Measurements from ENCODE around the gene MUSTN1.

DNA sequence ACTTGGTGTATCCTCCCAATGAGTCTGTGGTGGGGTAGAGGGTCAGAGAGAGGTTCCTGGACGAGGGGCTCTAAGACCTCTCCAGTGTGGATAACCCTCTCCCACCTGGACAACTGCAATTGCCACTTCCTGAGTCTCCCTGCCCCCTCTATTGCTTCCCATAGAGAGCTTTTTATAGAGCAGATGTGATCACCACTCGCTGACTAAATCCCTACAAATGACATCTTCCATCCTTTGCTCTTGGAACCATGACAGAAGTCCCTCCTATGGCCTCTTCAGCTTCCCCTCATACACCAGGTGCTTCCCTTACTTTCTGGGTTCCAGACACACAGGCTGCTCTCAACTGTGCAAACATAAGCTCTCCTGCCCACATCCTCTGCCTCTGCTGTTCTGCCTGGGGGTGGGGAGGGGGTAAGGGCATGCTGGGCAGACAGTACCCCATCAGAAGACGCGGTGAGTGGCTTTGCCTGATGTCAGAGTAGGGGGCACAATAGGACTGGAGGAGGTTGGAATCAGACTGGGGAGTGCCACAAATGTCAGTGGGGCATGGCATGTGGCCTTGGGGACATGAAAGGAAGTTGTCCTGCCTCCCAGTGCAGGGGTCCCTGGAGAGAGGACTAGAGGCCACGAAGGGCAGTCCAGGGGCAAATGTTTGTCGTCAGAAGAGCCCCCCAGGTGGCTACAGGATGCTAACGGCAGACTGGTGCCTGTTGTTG is 25.0 kb downstream of the MUSTN1 start:
- TF ChIP-seq, protein P1, sequence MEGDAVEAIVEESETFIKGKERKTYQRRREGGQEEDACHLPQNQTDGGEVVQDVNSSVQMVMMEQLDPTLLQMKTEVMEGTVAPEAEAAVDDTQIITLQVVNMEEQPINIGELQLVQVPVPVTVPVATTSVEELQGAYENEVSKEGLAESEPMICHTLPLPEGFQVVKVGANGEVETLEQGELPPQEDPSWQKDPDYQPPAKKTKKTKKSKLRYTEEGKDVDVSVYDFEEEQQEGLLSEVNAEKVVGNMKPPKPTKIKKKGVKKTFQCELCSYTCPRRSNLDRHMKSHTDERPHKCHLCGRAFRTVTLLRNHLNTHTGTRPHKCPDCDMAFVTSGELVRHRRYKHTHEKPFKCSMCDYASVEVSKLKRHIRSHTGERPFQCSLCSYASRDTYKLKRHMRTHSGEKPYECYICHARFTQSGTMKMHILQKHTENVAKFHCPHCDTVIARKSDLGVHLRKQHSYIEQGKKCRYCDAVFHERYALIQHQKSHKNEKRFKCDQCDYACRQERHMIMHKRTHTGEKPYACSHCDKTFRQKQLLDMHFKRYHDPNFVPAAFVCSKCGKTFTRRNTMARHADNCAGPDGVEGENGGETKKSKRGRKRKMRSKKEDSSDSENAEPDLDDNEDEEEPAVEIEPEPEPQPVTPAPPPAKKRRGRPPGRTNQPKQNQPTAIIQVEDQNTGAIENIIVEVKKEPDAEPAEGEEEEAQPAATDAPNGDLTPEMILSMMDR (IDR thresholded peaks at IDR 0.05; ENCODE audit: low read length), result no peak
- TF ChIP-seq EZH2phosphoT487 (IDR thresholded peaks at IDR 0.05; ENCODE audit: low read length), result no peak
- no peak for TF ChIP-seq EZH2 (optimal IDR thresholded peaks at IDR 0.05; ENCODE audit: low read depth, low read length)
